Effector memory CD4-positive, alpha-beta T cell (primary cell): ENCODE data around the gene RPS6KL1.

Source experiments
- DNase-seq, 3 donors: peaks; one replicate each; pipeline ENCODE4 v3.0.0-alpha.2; 2020
- H3K27ac ChIP-seq: 2 replicates; pipeline ENCODE4 v1.7.0; 2013; ENCODE audit warnings: mild to moderate bottlenecking, low read length, moderate library complexity; ENCODE audit not compliant: insufficient read depth, poor library complexity, severe bottlenecking
- H3K27me3 ChIP-seq: replicated peaks from 2 replicates; pipeline ENCODE4 v1.7.0; 2013; ENCODE audit warnings: mild to moderate bottlenecking, low read length; ENCODE audit not compliant: insufficient read depth, control insufficient read depth, poor library complexity, severe bottlenecking
- H3K36me3 ChIP-seq: 2 replicates; pipeline ENCODE4 v1.7.0; 2013; ENCODE audit warnings: mild to moderate bottlenecking, low read length, moderate library complexity; ENCODE audit not compliant: control insufficient read depth, insufficient read depth
- H3K4me1 ChIP-seq: 2 replicates; pipeline ENCODE4 v1.7.0; 2013; ENCODE audit warnings: low read length, mild to moderate bottlenecking; ENCODE audit not compliant: control insufficient read depth, insufficient read depth, poor library complexity, severe bottlenecking
- H3K4me3 ChIP-seq: 2 replicates; pipeline ENCODE4 v1.7.0; 2013; ENCODE audit warnings: low read length, low read depth, mild to moderate bottlenecking; ENCODE audit not compliant: insufficient read depth, poor library complexity, severe bottlenecking
- H3K9me3 ChIP-seq: 2 replicates; pipeline ENCODE4 v1.7.0; 2013; ENCODE audit warnings: mild to moderate bottlenecking, low read length, moderate library complexity; ENCODE audit not compliant: control insufficient read depth

The RPS6KL1 gene

DNA sequence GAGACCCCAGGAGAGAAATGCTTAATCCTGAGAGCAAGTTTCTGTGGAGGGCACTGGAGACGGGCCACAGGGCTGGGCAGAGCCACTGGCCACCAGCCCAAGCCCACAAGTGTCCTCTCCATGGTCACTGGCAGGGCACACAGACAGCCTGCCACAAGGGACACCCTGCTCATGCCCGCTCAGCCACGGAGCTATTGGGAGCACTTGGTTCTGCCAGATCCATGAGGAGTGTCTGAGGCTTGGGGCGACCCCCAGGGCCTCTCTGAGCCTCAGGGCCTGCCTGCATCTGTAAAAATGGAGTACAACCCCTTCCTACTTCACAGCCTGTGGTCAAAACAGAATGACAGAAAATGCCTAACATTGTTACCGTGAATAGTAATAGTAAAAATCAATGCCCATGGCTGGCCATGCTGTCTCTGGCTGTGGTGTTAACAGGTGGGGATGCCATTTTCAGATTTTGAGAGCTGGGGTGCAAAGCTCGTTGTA, 29.2 kb upstream of the RPS6KL1 start:
- no peak overlapping the region for H3K27ac ChIP-seq
- H3K27me3 ChIP-seq = no peaks in the 10 kb centered on the region
- no peak for DNase-seq
- no peaks in the 10 kb centered on the region for H3K9me3 ChIP-seq
- no peak overlapping the region for H3K4me3 ChIP-seq
- H3K36me3 ChIP-seq = no peaks in the 10 kb centered on the region
- H3K4me1 ChIP-seq = peaks cover 3% of the 10 kb centered on the region

DNA sequence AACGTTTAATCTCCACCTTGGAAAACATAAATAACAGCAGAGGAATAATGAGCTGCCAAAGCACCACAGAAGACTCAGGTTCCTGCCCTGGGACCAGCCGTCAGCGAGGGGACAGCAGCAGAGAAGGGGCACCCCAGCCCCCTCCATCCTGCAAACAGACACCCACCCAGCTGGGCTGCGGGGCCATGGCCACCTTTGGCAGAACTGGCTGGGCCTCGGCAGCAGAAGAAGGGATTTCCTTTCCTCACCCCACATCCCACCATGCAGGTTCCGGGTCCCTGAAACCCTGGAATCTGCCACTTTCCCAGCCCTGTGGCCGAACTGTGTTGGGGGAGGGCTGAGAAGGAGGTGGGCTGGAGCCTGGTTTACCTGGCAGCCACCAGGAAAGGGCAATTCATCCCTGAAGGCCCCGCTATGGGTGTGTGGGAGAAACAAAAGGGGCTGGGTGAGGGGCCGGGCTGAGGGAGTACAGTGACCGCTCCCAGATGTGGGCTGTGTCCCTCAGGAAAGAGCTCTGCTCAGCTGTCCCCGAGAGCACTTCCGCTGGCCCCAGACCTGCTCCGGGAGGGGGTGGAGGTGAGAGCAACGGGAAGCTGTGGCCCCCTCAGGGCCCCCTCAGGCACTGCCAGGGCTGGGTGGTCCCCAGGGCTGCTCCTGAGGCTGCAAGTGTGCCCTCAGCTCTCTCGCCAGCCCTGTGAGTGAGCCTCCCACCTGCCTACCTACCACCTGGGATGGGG, 28.6 kb upstream of the RPS6KL1 start:
- Histone ChIP-seq H3K9me3 (no peaks in the 10 kb centered on the region), H3K36me3 (no peaks in the 10 kb centered on the region), H3K4me1 (peaks cover 3% of the 10 kb centered on the region), H3K27me3 (no peaks in the 10 kb centered on the region), H3K27ac (no peak overlapping the region), H3K4me3 (no peak overlapping the region)
- no peak for DNase-seq

DNA sequence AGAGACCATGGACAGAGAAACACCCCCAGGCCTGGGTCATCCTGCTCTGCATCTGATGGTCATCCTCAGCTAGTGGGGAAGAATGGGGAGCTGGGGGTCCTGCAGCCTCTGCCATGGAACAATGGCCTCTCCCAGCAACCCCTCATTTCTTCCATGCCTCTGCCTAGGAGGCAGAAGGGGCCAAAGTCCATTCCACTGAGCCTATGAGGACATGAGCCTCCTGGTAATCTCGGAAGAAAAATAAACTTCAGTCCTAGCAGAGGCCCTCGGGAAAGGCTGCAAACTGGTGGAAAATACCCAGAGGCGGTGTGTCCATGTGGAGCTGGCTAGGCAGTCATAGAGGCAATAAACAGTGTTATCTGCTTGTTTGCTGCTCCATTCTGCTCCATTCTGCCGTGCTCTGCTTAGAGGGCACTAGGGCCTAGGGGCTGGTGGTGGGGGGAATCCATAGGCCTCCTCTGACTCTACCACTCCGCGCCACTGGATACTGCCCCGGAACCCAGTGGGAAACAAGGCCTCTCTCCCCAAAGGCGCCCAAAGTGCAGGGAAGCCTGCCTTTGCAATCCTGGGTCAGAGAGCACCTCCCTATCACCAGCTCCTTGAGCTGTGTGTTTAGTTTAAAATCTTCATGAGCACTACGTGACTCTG, 27.9 kb upstream of the RPS6KL1 start:
- Histone ChIP-seq H3K36me3 (no peaks in the 10 kb centered on the region), H3K4me1 (peaks cover 3% of the 10 kb centered on the region), H3K27me3 (no peaks in the 10 kb centered on the region), H3K4me3 (no peak overlapping the region), H3K9me3 (no peaks in the 10 kb centered on the region), H3K27ac (no peak overlapping the region)
- no peak for DNase-seq

DNA sequence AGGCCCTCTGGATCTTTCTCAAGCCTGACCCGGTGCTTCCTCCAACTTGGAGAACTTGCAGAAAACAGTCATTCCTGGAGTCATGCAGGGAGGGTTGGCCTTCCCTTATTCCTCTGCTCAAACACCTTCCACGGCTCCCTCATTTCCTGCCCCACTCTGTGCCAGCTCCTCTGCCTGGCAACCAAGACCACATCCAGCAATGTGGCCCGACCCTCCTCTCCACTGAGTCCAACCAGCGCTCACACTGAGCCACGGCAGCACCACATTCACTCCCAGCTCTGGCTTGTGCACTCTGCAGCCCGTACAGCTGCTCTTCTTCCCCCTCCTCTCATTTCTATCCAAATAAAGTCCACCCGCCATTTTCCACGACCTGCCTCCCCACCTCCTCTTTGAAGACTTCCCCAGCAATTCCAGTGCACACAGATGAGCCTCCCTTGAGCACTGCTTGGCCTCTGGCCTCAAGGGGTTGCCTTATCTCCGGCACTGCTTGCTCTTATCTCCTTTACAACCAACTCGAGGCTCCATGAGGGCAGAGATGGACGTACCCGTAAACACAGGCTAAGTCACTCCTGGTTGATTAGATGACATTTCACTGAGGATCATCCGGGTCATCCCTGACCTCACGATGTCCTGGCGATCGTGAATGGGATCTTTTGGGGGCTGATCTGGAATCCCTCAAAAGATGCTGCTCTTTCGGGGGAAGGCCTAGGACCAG, 27.0 kb upstream of the RPS6KL1 start:
- no peaks in the 10 kb centered on the region for H3K36me3 ChIP-seq

DNA sequence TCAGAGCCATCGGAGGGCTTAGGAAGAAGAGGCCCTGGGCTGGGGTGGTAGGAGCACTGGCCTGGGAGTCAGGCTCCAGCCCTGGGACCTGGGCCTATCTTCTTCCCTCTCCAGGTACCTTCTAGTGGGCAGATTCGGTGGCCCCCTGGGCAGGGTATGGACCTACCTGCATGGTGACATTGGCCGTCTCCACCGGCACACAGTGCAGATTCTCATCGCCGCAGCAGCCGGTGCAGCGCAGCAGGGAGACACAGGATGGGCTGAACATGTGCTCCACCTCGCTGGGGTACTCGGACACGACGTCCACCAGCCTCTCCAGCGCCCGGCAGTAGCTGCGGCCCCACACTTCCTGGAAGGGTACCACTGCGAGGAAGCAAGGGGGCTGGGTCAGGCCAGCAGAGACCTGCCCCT, 26.1 kb upstream of the RPS6KL1 start:
- Histone ChIP-seq H3K4me3 (no peak overlapping the region), H3K9me3 (no peaks in the 10 kb centered on the region), H3K36me3 (no peaks in the 10 kb centered on the region), H3K27me3 (no peaks in the 10 kb centered on the region), H3K4me1 (no peaks in the 10 kb centered on the region), H3K27ac (no peak overlapping the region)
- no peak for DNase-seq

More for the DNA sequence above, 27.0 kb upstream of the RPS6KL1 start:
- no peak for DNase-seq
- no peaks in the 10 kb centered on the region for H3K9me3 ChIP-seq
- no peak overlapping the region for H3K27ac ChIP-seq
- peaks cover 2% of the 10 kb centered on the region for H3K4me1 ChIP-seq
- no peak overlapping the region for H3K4me3 ChIP-seq
- no peaks in the 10 kb centered on the region for H3K27me3 ChIP-seq

DNA sequence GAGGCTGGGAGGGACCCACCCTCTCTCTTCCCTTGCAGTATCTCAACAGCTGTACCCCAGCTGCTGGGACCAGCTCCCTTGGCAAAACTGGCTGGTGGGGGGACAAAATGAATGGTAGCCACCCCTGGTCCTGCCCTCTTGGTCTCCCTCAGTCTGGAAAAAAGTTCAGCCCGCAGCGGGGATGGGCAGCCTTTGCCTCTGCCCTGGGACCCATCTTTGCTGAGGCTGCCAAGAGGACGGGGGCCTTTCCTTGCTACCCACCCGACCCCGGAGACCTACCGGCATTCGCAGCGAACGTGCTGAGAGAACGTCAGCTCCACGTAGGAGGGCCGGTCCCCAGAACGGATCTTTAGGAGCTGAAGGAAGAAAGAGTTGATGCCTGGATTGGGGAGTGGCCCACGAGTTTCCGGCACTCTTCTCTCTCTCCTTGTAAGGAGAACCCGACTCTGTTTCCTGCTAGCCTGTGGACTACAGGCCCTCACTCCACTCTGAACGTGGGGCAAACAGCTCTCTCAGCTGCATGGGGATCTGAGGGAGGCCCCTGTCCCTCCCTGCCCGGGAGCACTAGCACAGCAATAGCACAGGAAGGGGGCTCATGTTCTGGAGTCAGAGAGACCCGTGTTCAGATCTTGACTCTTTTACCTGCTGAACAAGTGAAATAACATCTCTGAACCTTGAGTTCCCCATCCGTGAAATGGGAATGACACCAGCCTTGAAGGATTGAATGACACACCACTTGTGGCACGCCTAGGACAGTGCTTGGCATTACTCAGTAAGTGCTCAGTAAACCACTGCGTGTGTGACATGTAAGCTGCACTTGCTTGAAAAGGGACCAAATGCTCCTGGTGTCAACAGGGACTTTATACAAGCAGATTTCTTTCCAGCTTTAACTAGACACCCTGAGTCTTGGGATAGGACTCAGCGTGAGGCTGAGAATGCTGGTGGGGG, 25.4 kb upstream of the RPS6KL1 start:
- Histone ChIP-seq H3K27me3 (no peaks in the 10 kb centered on the region), H3K36me3 (no peaks in the 10 kb centered on the region), H3K27ac (no peak overlapping the region), H3K4me3 (no peak overlapping the region), H3K4me1 (no peaks in the 10 kb centered on the region), H3K9me3 (no peaks in the 10 kb centered on the region)
- DNase-seq = no peak

DNA sequence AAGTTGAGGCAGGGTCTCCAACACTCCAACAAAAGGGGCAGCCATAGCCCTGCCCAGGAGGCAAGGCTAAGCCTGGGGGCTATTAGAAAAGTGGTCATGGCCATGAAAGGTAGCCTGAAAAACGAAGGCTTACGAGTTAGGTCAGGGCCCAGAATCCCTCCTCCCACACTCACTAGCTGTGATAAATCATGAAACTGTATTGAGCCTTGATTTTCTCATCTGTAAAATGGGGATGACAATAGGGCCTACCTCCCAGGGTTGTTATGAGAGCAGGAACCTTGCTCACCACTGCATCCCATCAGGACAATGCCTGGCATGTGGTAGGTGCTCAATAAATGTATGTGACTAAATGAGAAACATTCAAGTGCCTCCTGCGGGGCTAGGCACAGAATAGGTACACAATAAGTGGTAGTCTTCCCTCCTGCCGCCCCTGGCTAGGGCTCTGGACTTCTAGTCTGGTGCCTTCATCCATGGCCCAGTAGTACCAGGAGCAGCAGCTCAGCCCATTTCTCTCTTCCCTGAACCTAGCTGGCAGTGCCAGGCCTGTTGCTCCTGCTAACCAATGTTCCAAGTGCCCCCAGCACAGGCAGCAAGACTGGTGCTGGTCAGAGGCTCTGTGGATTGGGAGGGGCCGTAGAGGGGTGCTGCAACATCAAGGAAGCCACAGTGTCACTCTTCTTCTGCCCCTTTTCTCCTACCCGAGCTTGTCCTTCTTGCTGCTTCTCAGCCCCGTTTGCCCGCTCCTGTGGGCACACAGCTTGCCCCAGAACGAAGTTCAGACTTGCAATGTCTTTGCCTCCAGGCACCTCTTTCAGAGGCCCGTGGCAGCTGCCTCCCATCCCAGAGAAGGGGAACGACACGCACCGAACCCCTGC, 24.5 kb upstream of the RPS6KL1 start:
- no peaks in the 10 kb centered on the region for H3K36me3 ChIP-seq
- H3K9me3 ChIP-seq = no peaks in the 10 kb centered on the region
- DNase-seq = no peak
- H3K27me3 ChIP-seq = no peaks in the 10 kb centered on the region
- H3K4me3 ChIP-seq = no peak overlapping the region
- no peak overlapping the region for H3K27ac ChIP-seq
- peaks cover 8% of the 10 kb centered on the region for H3K4me1 ChIP-seq

DNA sequence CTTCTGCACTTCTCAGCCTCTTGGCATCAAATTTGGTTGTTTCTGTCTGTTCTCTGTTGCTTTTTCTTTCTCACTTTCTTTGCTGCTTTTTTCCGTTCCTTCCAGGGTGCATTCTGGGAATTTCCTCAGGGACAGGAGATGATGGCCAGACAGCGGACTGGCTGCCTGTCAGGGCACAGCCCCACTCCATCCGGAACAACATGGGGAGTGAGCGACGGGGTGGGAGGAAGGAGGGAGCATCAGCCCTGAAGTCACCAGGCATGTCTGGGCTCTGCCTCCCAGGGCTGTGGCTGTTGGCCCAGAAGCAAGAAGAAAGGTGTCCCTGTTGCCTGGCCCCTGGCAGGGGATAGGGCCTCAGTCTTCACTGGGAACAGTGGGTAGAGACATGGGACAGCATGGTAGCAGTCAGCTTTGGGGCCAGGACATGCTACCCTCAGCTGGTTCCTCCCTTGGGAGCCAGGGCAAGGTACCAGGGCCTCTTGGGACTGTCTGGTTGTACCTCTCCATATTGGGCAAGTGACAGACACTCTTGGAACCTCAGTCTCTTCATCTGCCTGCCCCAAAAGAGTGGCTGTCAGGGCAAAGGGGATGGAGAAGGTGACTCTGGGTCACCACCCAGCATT, 23.7 kb upstream of the RPS6KL1 start:
- Histone ChIP-seq H3K4me1 (peaks cover 17% of the 10 kb centered on the region), H3K9me3 (no peaks in the 10 kb centered on the region), H3K4me3 (no peak overlapping the region), H3K27me3 (no peaks in the 10 kb centered on the region), H3K27ac (no peak overlapping the region), H3K36me3 (no peaks in the 10 kb centered on the region)
- DNase-seq = no peak
